ENCODE results near the gene RFNG.

RFNG gene

DNA sequence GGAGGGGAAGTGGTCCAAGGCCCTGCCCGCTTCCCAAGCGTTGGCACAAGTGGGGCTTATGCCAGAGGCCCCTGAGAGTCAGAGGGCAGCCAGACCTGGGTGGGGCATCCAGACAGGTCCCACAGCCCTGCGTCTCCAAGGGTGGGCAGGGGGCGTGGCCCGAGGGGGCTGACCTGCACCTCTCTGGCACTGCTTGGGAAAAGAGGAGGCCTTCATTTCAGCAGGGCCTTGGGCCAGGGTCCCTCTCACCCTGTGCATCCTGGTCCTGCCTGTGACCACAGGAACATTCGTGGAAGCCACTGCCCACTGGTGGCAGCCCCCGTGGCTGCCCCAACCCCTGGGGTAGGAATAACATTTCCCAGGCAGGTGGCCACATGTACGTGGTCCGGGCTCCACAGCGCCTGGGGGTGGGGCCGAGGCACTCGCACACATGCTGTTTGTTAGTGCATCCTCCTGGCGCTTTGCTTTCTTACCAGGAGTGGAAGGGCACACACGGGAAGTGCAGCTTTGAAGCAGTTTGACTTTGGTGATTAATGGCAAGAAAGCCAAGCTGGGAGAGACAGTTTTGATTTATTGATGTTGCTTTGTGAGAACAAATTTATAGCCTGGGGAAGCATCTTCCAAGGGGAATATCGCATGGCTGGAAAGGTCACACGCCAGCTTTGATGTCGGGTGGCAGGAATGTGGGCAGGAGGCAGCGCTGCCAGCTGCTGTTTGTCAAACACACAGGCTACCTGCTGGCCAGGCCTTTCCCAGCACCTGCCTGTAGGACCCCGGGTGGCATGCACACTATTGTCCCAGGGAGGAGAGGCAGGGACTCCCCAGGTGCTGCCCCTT, 33.2 kb downstream of the RFNG start:
- Histone ChIP-seq H3K4me1 (ENCODE audit: control insufficient read depth, low read length) (peaks cover 22% of the 10 kb centered on the region), H3K27me3 (ENCODE audit: control insufficient read depth, low read length) (no peaks in the 10 kb centered on the region), H3K36me3 (ENCODE audit: control insufficient read depth, low read length) (peaks cover 7% of the 10 kb centered on the region), H3K27ac (ENCODE audit: low read depth, low read length) (no peak overlapping the region), H4K20me1 (ENCODE audit: control insufficient read depth, insufficient read depth, low read depth, low read length) (peaks cover 8% of the 10 kb centered on the region; the same call in 1 of the 2 replicates), H3F3A (ENCODE audit: control insufficient read depth, insufficient read depth) (peaks cover 3% of the 10 kb centered on the region; the same call in 1 of the 2 replicates), H3K4me2 (ENCODE audit: low read length) (no peak overlapping the region), H3K9me3 (ENCODE audit: control insufficient read depth, insufficient read depth, low read length) (no peaks in the 10 kb centered on the region), H3K79me2 (ENCODE audit: control insufficient read depth, low read length) (peaks cover 23% of the 10 kb centered on the region), H3K9me2 (replicated peaks; ENCODE audit: control insufficient read depth, low read length) (no peaks in the 10 kb centered on the region), H3K4me3 (ENCODE audit: low read length) (no peak overlapping the region)
- no peak for TF ChIP-seq EZH2phosphoT487 (IDR thresholded peaks at IDR 0.05; ENCODE audit: borderline replicate concordance, low read length)
- TF ChIP-seq, protein P1, sequence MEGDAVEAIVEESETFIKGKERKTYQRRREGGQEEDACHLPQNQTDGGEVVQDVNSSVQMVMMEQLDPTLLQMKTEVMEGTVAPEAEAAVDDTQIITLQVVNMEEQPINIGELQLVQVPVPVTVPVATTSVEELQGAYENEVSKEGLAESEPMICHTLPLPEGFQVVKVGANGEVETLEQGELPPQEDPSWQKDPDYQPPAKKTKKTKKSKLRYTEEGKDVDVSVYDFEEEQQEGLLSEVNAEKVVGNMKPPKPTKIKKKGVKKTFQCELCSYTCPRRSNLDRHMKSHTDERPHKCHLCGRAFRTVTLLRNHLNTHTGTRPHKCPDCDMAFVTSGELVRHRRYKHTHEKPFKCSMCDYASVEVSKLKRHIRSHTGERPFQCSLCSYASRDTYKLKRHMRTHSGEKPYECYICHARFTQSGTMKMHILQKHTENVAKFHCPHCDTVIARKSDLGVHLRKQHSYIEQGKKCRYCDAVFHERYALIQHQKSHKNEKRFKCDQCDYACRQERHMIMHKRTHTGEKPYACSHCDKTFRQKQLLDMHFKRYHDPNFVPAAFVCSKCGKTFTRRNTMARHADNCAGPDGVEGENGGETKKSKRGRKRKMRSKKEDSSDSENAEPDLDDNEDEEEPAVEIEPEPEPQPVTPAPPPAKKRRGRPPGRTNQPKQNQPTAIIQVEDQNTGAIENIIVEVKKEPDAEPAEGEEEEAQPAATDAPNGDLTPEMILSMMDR (IDR thresholded peaks at IDR 0.05; ENCODE audit: low read depth, low read length, poor library complexity, severe bottlenecking): no peak

DNA sequence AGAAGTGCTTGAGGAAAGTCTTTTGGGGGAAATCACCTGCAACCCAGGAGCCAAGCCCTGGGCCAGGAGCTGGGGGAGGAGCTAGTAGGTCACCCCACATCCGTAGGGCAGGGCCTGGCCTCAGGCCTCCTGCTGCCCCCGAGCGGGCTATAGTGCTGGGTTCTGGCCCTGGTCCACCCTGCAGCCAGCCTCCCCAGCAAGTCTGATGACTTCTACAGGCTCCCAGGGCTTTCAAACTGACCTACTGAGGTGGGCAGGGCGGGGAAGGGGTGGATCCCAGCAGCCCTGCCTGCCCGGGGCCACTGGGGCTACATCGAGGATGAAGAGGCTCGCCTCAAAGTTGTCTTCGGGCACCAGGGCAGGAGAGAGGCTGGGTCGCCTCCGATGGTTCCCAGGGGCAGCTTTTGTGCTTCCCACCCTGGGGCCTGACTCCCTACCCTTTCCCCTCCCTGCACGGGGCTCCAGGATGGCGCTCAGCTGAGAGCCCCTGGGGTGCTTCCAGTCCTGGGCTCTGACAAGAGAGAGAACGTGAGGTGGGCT, 33.9 kb downstream of the RFNG start:
- Histone ChIP-seq H3K27me3 (ENCODE audit: control insufficient read depth, low read length) (no peaks in the 10 kb centered on the region), H4K20me1 (ENCODE audit: control insufficient read depth, insufficient read depth, low read depth, low read length) (peaks cover 8% of the 10 kb centered on the region; the same call in 1 of the 2 replicates), H3K9me2 (replicated peaks; ENCODE audit: control insufficient read depth, low read length) (no peaks in the 10 kb centered on the region), H3K79me2 (ENCODE audit: control insufficient read depth, low read length) (peaks cover 23% of the 10 kb centered on the region), H3K9me3 (ENCODE audit: control insufficient read depth, insufficient read depth, low read length) (no peaks in the 10 kb centered on the region), H3K4me3 (ENCODE audit: low read length) (no peak overlapping the region), H3K4me2 (ENCODE audit: low read length) (no peak overlapping the region), H3K27ac (ENCODE audit: low read depth, low read length) (no peak overlapping the region), H3F3A (ENCODE audit: control insufficient read depth, insufficient read depth) (peaks cover 3% of the 10 kb centered on the region; the same call in 1 of the 2 replicates), H3K4me1 (ENCODE audit: control insufficient read depth, low read length) (peaks cover 22% of the 10 kb centered on the region), H3K36me3 (ENCODE audit: control insufficient read depth, low read length) (peaks cover 7% of the 10 kb centered on the region)
- TF ChIP-seq, protein P1 (IDR thresholded peaks at IDR 0.05; ENCODE audit: low read depth, low read length, poor library complexity, severe bottlenecking): no peak
- no peak for TF ChIP-seq EZH2phosphoT487 (IDR thresholded peaks at IDR 0.05; ENCODE audit: borderline replicate concordance, low read length)

DNA sequence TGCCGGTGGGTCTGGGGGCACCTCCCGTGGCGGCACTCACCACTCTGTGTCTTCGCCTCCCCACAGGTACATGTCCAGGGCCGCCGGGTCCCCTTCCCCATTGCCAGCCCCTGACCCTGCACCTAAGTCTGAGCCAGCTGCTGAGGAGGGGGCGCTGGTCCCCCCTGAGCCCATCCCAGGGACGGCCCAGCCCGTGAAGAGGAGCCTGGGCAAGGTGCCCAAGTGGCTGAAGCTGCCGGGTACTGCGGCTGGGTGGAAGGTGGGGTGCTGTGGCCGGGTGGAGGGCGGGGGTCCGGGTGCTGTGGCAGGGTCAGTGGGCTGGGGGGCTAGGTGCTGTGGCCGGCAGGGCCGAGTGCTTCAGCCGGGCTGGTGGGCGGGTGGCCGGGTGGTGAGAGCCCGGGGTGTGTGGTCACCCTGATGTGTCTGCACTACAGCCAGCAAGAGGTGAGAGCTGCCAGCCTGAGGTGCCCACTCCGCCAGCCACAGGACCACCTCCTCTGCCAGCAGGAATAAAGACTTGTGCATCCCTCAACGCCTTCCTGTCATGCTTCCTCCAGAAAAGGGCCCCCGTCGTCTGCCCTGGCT, 34.6 kb downstream of the RFNG start:
- no peaks in the 10 kb centered on the region for H3K9me2 ChIP-seq (replicated peaks; ENCODE audit: control insufficient read depth, low read length)
- H4K20me1 ChIP-seq (ENCODE audit: control insufficient read depth, insufficient read depth, low read depth, low read length): peaks cover 8% of the 10 kb centered on the region; the same call in 1 of the 2 replicates
- peaks cover 3% of the 10 kb centered on the region; the same call in 1 of the 2 replicates for H3F3A ChIP-seq (ENCODE audit: control insufficient read depth, insufficient read depth)
- H3K79me2 ChIP-seq (ENCODE audit: control insufficient read depth, low read length): peaks cover 17% of the 10 kb centered on the region
- no peak overlapping the region for H3K4me2 ChIP-seq (ENCODE audit: low read length)
- TF ChIP-seq, protein P1 (IDR thresholded peaks at IDR 0.05; ENCODE audit: low read depth, low read length, poor library complexity, severe bottlenecking): no peak
- TF ChIP-seq EZH2phosphoT487 (IDR thresholded peaks at IDR 0.05; ENCODE audit: borderline replicate concordance, low read length): no peak
- H3K27me3 ChIP-seq (ENCODE audit: control insufficient read depth, low read length): no peaks in the 10 kb centered on the region
- no peaks in the 10 kb centered on the region for H3K9me3 ChIP-seq (ENCODE audit: control insufficient read depth, insufficient read depth, low read length)
- H3K4me3 ChIP-seq (ENCODE audit: low read length): no peak overlapping the region
- peaks cover 7% of the 10 kb centered on the region for H3K36me3 ChIP-seq (ENCODE audit: control insufficient read depth, low read length)
- no peak overlapping the region for H3K27ac ChIP-seq (ENCODE audit: low read depth, low read length)
- H3K4me1 ChIP-seq (ENCODE audit: control insufficient read depth, low read length): peaks cover 22% of the 10 kb centered on the region
